ENCODE data around the gene ZNF407. TPM values are rescaled to one million over a fixed set of nuclear protein-coding genes. Genes with fewer than 3 reads are reported as not detected.

The ZNF407 gene
- total RNA-seq, 1 experiment from 2014 or later: 4.4 TPM

DNA sequence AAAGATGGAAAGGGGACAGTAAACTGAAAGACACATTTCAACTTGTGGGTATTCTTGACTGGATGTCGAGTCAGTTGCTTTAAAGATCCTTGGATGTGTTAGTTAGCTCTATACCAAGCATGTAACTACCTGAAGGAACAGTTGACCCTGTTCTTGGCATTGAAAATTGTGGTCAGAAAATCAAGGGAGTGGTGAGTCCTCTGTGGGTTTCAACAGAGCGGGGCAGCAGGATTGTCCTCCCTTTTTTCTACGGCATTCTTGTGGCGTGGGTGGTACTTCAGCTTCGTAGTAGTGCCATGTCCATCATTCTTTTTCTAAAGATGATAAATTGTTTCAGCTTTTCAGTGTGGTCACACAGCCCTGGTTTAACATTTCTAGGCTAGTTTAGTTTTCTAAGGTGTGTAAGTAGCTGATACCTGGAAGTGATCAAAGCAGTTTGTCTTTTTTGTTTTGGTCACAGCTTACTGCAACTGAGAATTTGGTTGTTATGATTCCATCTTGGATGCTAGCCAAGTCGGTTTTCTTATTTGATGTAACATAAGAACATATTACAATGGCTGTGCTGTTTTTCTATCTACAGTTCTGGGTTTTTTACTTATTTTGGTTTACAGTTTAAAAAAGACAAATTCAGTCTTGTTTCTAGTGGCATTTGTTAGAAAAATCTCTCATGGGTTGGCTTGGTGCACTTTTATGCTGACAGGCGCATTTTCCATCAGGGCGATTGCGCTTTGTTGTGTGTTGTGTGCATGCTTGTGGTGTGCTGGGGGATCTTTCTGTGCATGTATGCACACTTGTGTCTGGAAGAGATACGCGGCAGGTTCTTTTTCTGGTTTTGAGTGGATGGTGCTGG lies 84.7 kb downstream of the ZNF407 start:
- Histone ChIP-seq H3K4me3 (no peak overlapping the region), H3K27me3 (no peaks in the 10 kb centered on the region), H3K36me3 (0 out of 2 replicates have a peak, but pooled peaks cover 1% of the 10 kb centered on the region), H3K9me3 (0 out of 2 replicates have a peak, but pooled peaks cover 2% of the 10 kb centered on the region)
- no peak for DNase-seq

GRCh38 chr18:74682991-74683297 lies 85.3 kb downstream of the ZNF407 start:
- Histone ChIP-seq H3K27me3 (no peaks in the 10 kb centered on the region), H3K4me3 (no peak overlapping the region), H3K9me3 (no peaks in the 10 kb centered on the region), H3K36me3 (no peaks in the 10 kb centered on the region)
- no peak for DNase-seq

DNA sequence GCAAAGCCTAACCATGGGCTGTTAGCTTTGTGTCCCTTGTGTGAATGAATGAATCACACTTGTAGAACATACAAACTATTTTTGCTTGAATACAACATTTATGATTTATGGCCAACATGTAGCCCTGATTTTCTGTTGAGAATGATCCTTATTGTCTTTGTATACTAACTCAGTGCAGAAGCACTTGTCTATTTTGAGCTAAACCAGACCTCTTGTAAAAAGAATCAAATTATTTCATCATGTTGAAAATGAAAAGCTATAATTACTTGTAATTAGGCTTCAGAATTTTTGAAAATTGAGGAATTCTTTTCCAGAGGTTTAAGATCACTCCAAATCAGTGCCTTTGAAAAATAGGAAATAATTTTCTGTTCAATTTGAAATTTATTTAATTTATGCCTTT lies 85.9 kb downstream of the ZNF407 start:
- Histone ChIP-seq H3K4me3 (no peak overlapping the region), H3K27me3 (no peaks in the 10 kb centered on the region), H3K9me3 (no peaks in the 10 kb centered on the region), H3K36me3 (no peaks in the 10 kb centered on the region)
- no peak for DNase-seq

GRCh38 chr18:74689251-74689650 lies 91.6 kb downstream of the ZNF407 start:
- H3K9me3 ChIP-seq: no peaks in the 10 kb centered on the region
- no peaks in the 10 kb centered on the region for H3K36me3 ChIP-seq
- no peak overlapping the region for H3K4me3 ChIP-seq
- DNase-seq: no peak
- H3K27me3 ChIP-seq: no peaks in the 10 kb centered on the region

GRCh38 chr18:74692367-74693013 lies 94.8 kb downstream of the ZNF407 start:
- H3K4me3 ChIP-seq: no peak overlapping the region
- DNase-seq: no peak
- H3K9me3 ChIP-seq: no peaks in the 10 kb centered on the region
- H3K36me3 ChIP-seq: no peaks in the 10 kb centered on the region
- no peaks in the 10 kb centered on the region for H3K27me3 ChIP-seq

GRCh38 chr18:74694436-74694835 lies 96.8 kb downstream of the ZNF407 start:
- Histone ChIP-seq H3K36me3 (no peaks in the 10 kb centered on the region), H3K9me3 (no peaks in the 10 kb centered on the region), H3K27me3 (no peaks in the 10 kb centered on the region), H3K4me3 (no peak overlapping the region)
- no peak for DNase-seq

- no peak overlapping the region for H3K4me3 ChIP-seq
- H3K36me3 ChIP-seq: no peaks in the 10 kb centered on the region
- H3K9me3 ChIP-seq: no peaks in the 10 kb centered on the region
- DNase-seq: no peak
- no peaks in the 10 kb centered on the region for H3K27me3 ChIP-seq
Observed at GRCh38 chr18:74695170-74695569, 97.5 kb downstream of the ZNF407 start.

DNA sequence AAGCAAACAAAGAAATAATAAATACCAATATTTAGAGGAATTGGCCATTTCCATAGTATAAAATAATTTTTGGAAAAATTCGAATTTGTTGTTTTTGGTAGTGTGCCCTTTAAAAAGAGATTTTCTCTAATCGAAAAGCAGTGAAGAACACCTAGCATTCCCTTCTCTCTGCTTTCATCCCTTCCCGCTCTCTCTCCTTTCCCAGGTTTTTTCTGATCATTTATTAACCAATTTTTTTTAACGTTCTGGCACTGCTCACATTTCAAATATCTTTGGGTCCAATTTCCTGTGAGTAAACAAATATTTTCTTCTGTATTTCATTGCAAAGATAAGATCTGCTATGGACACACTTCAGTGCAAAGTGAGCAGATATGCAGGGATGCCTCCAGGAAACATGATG lies 101.2 kb downstream of the ZNF407 start:
- H3K27me3 ChIP-seq: no peaks in the 10 kb centered on the region
- H3K36me3 ChIP-seq: no peaks in the 10 kb centered on the region
- H3K9me3 ChIP-seq: no peaks in the 10 kb centered on the region
- H3K4me3 ChIP-seq: no peak overlapping the region
- DNase-seq: no peak

DNA sequence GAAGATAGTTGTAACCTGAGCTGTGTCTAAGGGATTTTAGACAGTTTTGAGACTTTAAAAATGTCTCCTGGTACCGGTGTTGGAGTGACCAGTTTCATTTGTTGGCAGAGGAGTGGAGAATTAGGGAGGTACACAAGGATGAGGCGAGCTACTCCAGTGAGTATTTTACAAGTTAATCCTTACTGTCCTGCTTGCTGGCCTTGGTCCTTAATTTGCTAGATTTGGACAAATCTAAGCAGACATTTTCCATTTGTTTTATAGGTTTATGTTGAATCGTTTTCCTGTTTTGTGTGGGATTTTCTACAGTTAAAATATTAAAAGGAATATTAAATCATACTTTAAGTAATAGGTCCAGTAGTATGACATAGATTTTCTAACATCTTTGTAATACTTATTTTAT lies 101.8 kb downstream of the ZNF407 start:
- Histone ChIP-seq H3K36me3 (no peaks in the 10 kb centered on the region), H3K9me3 (no peaks in the 10 kb centered on the region), H3K27me3 (no peaks in the 10 kb centered on the region), H3K4me3 (no peak overlapping the region)
- no peak for DNase-seq

DNA sequence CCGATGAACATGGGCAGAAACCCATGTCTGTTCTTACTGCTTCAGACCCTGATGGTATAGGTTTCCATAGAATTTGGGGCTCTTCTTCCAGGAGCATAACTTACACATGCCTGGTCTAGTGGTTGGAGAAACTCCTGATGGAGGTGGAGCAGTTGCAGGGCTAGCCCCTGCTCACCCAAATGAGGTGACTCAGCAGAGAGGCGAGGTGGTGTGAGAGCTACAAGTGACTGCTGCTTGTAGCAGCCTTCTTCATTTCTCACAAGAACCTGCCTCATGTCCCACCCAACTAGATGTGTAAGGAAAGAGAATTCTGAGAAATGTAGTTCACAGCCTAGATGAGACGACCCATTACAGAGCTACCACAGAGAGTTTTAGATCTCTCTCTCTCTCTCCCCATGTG lies 105.3 kb downstream of the ZNF407 start:
- no peaks in the 10 kb centered on the region for H3K27me3 ChIP-seq
- H3K36me3 ChIP-seq: no peaks in the 10 kb centered on the region
- H3K9me3 ChIP-seq: no peaks in the 10 kb centered on the region
- no peak overlapping the region for H3K4me3 ChIP-seq
- DNase-seq: no peak

DNA sequence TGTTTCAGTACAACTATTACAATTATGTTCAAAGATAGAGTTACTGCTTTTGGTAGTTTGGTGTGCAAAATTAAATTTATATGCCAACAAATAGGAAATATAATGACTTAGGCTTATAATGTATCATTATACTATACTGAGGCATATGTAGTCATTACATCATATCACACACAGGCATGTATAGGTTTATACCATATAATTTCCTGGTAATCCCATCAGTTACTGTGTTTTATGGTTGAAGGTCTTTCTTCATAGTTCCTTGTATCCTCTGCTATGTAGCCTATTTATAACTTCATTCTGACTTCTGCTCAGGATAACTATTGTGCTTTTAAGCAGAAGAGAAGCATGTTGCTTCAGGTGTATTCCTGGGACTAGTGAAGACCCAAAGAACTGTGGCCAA lies 110.5 kb downstream of the ZNF407 start:
- no peaks in the 10 kb centered on the region for H3K27me3 ChIP-seq
- no peak overlapping the region for H3K4me3 ChIP-seq
- DNase-seq: no peak
- no peaks in the 10 kb centered on the region for H3K9me3 ChIP-seq
- H3K36me3 ChIP-seq: no peaks in the 10 kb centered on the region

GRCh38 chr18:74709452-74709851 lies 111.8 kb downstream of the ZNF407 start:
- no peaks in the 10 kb centered on the region for H3K27me3 ChIP-seq
- no peaks in the 10 kb centered on the region for H3K36me3 ChIP-seq
- H3K4me3 ChIP-seq: no peak overlapping the region
- DNase-seq: no peak
- no peaks in the 10 kb centered on the region for H3K9me3 ChIP-seq

- Histone ChIP-seq H3K27me3 (no peaks in the 10 kb centered on the region), H3K9me3 (no peaks in the 10 kb centered on the region), H3K4me3 (no peak overlapping the region), H3K36me3 (no peaks in the 10 kb centered on the region)
- DNase-seq: no peak
Observed at GRCh38 chr18:74714120-74714519, 116.5 kb downstream of the ZNF407 start.

DNA sequence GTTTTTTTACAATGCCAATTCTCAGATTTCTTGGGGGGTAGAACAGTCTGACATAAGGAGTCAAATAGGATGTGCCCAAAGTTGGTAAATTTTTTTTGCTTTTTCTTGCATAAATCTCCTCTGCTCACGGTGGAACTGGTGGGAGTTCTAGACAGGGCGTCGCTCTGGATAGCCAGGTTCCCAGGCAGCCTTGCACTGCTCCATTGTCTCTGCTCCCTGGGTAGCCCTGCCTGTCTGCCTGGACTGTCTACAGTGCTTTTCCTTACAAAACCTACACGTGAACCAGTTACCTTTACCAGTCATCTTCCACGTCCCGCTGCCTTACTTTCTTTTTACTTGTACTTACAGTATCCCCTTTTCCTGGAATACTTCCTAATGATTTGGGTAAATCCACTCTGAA lies 117.1 kb downstream of the ZNF407 start:
- no peaks in the 10 kb centered on the region for H3K9me3 ChIP-seq
- no peak for DNase-seq
- H3K27me3 ChIP-seq: no peaks in the 10 kb centered on the region
- H3K4me3 ChIP-seq: no peak overlapping the region
- no peaks in the 10 kb centered on the region for H3K36me3 ChIP-seq

GRCh38 chr18:74715306-74715705 lies 117.6 kb downstream of the ZNF407 start:
- DNase-seq: no peak
- Histone ChIP-seq H3K9me3 (no peaks in the 10 kb centered on the region), H3K4me3 (no peak overlapping the region)

DNA sequence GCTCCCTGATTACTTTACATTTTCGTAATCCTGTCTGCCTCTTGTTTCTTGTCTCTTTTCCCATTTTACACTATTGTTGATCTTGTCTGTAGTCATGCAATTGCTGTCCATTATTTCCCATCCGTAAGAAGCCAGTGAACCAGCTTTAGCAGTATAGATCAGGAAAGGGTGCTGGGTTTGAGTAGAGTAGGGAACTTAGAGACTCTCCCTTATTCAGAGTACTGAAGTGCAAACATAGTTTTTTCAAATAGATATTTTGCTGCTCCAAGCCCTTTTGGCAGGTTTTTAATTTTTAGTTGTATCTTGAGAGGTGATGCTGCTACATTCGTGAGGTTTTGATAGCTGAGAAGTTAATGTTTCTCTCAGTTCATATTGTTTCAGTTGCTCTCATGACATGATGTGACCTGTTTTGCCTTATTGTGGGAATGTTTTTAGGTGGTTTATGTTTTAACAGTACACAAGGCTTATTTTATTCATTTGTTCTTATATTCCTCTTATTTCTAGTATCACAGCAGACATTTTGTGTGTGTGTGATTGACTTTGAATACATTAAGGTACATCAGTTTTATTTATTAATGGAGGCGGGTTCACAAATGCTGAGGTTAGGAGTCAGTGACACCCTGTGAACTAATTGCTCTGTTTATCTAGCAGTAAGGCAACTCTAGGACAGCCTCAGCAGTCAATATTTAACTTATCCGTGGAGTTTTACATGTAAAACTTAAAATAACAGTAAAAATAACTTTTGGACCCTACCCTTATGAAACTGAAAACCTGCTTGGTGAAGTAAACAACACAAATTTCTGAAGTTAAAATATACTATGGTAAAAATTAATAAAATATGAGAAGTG lies 118.4 kb downstream of the ZNF407 start:
- no peak overlapping the region for H3K4me3 ChIP-seq
- no peaks in the 10 kb centered on the region for H3K27me3 ChIP-seq
- no peaks in the 10 kb centered on the region for H3K36me3 ChIP-seq
- DNase-seq: no peak
- H3K9me3 ChIP-seq: no peaks in the 10 kb centered on the region

More at GRCh38 chr18:74715306-74715705, 117.6 kb downstream of the ZNF407 start:
- Histone ChIP-seq H3K36me3 (no peaks in the 10 kb centered on the region), H3K27me3 (no peaks in the 10 kb centered on the region)

- no peak for DNase-seq
- no peak overlapping the region for H3K4me3 ChIP-seq
- H3K27me3 ChIP-seq: no peaks in the 10 kb centered on the region
- no peaks in the 10 kb centered on the region for H3K9me3 ChIP-seq
- no peaks in the 10 kb centered on the region for H3K36me3 ChIP-seq
Observed at GRCh38 chr18:74718312-74718711, 120.6 kb downstream of the ZNF407 start.
